ENCODE measurements around the gene CAPZB.

CAPZB gene

DNA sequence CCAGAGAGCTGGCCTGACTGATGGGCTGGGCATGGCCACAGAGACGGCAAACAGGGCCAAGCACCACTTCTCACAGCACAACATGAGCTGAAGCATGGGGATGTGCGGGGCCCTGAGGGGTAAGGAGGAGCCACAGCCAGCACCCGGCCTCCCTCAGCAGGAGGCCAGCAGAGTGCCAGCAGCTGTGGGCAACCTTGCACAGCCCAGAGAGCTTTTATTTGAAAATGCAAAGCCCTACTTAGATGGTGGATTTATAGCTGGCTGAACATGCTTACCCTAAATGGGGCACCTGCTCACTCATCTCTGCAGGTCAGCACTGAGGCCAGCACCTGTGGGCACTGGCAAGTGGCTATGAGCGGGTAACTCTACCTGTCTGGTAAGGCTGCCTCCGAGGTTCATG, 129.1 kb downstream of the CAPZB start:
- Histone ChIP-seq H4K20me1 (ENCODE audit: insufficient read depth, low read length) (no peaks in the 10 kb centered on the region), H3K4me2 (ENCODE audit: low read length) (no peak overlapping the region), H3K9me2 (ENCODE audit: low read depth, low read length) (no peaks in the 10 kb centered on the region), H3K4me1 (ENCODE audit: insufficient read depth, low read length, severe bottlenecking) (no peaks in the 10 kb centered on the region), H3K79me2 (ENCODE audit: insufficient read depth, low read length) (no peaks in the 10 kb centered on the region), H3K9me3 (ENCODE audit: low read length) (no peaks in the 10 kb centered on the region), H3K4me3 (ENCODE audit: low read depth, low read length, poor library complexity, severe bottlenecking) (no peak overlapping the region), H2AFZ (ENCODE audit: low read length) (no peak overlapping the region), H3K9ac (ENCODE audit: low read length) (no peak overlapping the region), H3F3A (ENCODE audit: insufficient read depth, low read length) (no peaks in the 10 kb centered on the region), H3K27ac (ENCODE audit: low read depth, low read length, poor library complexity, severe bottlenecking) (no peak overlapping the region), H3K36me3 (ENCODE audit: insufficient read depth, low read length) (peaks cover 30% of the 10 kb centered on the region), H3K27me3 (ENCODE audit: insufficient read depth, low read length) (no peaks in the 10 kb centered on the region)
- no peak for TF ChIP-seq EZH2 (IDR thresholded peaks at IDR 0.05; ENCODE audit: borderline replicate concordance, low read length)
- TF ChIP-seq, protein P1, sequence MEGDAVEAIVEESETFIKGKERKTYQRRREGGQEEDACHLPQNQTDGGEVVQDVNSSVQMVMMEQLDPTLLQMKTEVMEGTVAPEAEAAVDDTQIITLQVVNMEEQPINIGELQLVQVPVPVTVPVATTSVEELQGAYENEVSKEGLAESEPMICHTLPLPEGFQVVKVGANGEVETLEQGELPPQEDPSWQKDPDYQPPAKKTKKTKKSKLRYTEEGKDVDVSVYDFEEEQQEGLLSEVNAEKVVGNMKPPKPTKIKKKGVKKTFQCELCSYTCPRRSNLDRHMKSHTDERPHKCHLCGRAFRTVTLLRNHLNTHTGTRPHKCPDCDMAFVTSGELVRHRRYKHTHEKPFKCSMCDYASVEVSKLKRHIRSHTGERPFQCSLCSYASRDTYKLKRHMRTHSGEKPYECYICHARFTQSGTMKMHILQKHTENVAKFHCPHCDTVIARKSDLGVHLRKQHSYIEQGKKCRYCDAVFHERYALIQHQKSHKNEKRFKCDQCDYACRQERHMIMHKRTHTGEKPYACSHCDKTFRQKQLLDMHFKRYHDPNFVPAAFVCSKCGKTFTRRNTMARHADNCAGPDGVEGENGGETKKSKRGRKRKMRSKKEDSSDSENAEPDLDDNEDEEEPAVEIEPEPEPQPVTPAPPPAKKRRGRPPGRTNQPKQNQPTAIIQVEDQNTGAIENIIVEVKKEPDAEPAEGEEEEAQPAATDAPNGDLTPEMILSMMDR (IDR thresholded peaks at IDR 0.05; ENCODE audit: low read length) = no peak

DNA sequence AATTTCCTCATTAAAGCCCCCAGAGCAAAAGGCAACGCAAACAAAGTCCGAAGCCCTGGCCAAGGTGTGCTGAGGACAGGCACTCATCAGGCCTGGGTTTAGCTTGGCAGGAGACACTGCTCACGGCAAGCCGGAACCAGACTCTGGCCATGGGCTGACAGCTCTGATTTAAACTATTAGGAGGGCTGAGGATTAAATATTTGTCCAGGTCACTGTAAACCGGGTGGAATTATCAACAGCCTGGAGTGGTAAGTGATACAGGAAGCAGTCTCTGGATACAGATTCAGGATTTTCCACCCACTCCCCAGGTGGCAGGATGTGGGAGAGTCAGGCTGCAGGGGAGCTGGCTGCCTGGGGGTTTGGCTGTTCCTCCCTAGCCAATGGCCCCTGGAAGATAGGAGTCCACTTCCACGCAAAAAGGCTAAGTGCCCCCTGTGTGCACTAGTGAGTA, 130.8 kb downstream of the CAPZB start:
- H3K4me3 ChIP-seq (ENCODE audit: low read depth, low read length, poor library complexity, severe bottlenecking) = no peak overlapping the region
- H4K20me1 ChIP-seq (ENCODE audit: insufficient read depth, low read length) = no peaks in the 10 kb centered on the region
- H3K9me3 ChIP-seq (ENCODE audit: low read length) = no peaks in the 10 kb centered on the region
- no peak overlapping the region for H3K27ac ChIP-seq (ENCODE audit: low read depth, low read length, poor library complexity, severe bottlenecking)
- no peaks in the 10 kb centered on the region for H3K27me3 ChIP-seq (ENCODE audit: insufficient read depth, low read length)
- no peak overlapping the region for H3K4me2 ChIP-seq (ENCODE audit: low read length)
- peaks cover 9% of the 10 kb centered on the region for H3K4me1 ChIP-seq (ENCODE audit: insufficient read depth, low read length, severe bottlenecking)
- H3F3A ChIP-seq (ENCODE audit: insufficient read depth, low read length) = no peaks in the 10 kb centered on the region
- H3K79me2 ChIP-seq (ENCODE audit: insufficient read depth, low read length) = no peaks in the 10 kb centered on the region
- no peaks in the 10 kb centered on the region for H3K9me2 ChIP-seq (ENCODE audit: low read depth, low read length)
- no peak for TF ChIP-seq EZH2 (IDR thresholded peaks at IDR 0.05; ENCODE audit: borderline replicate concordance, low read length)
- TF ChIP-seq, protein P1 (IDR thresholded peaks at IDR 0.05; ENCODE audit: low read length) = no peak
- peaks cover 30% of the 10 kb centered on the region for H3K36me3 ChIP-seq (ENCODE audit: insufficient read depth, low read length)
- H2AFZ ChIP-seq (ENCODE audit: low read length) = no peak overlapping the region
- no peak overlapping the region for H3K9ac ChIP-seq (ENCODE audit: low read length)

DNA sequence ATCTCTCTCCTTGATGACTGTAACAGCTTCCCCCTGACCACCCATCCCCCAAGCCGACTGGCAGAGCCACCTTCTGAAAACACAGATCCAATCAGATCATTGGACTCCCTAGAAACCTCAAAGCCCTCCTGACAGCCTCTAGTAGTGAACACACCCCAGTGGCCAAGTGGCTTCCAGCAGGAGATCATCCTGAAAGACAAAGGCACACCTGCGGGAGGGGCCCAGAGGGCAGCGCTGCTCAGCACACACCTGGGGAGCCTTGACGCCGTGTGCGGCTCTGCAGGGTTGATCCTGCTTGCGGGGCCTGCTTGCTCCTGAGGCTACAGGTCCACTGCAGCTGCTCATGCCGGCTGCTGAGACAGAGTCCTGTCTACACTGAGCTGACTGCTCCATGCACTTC, 131.7 kb downstream of the CAPZB start:
- Histone ChIP-seq H3K9me3 (ENCODE audit: low read length) (no peaks in the 10 kb centered on the region), H4K20me1 (ENCODE audit: insufficient read depth, low read length) (no peaks in the 10 kb centered on the region), H3K4me1 (ENCODE audit: insufficient read depth, low read length, severe bottlenecking) (peaks cover 18% of the 10 kb centered on the region), H3K27me3 (ENCODE audit: insufficient read depth, low read length) (no peaks in the 10 kb centered on the region), H2AFZ (ENCODE audit: low read length) (no peak overlapping the region), H3K9me2 (ENCODE audit: low read depth, low read length) (no peaks in the 10 kb centered on the region), H3K9ac (ENCODE audit: low read length) (no peak overlapping the region), H3F3A (ENCODE audit: insufficient read depth, low read length) (no peaks in the 10 kb centered on the region), H3K4me2 (ENCODE audit: low read length) (no peak overlapping the region), H3K79me2 (ENCODE audit: insufficient read depth, low read length) (no peaks in the 10 kb centered on the region), H3K4me3 (ENCODE audit: low read depth, low read length, poor library complexity, severe bottlenecking) (no peak overlapping the region), H3K27ac (ENCODE audit: low read depth, low read length, poor library complexity, severe bottlenecking) (no peak overlapping the region), H3K36me3 (ENCODE audit: insufficient read depth, low read length) (peaks cover 30% of the 10 kb centered on the region)
- no peak for TF ChIP-seq EZH2 (IDR thresholded peaks at IDR 0.05; ENCODE audit: borderline replicate concordance, low read length)
- TF ChIP-seq, protein P1 (IDR thresholded peaks at IDR 0.05; ENCODE audit: low read length) = no peak

All from OCI-LY1 (cell line).